H9 (cell line): ENCODE results near the gene PAM. TPM values are rescaled to one million over a fixed set of nuclear protein-coding genes. Genes with fewer than 3 reads are reported as not detected.

Experiments used
- DNase-seq: peaks from one replicate; pipeline ENCODE4 v3.0.0-alpha.2; 2017
- H2AFZ ChIP-seq: one replicate; pipeline ENCODE4 v1.6.1; 2013; ENCODE audit warnings: mild to moderate bottlenecking, low read length, control low read depth, moderate library complexity
- H2AK5ac ChIP-seq: 2 replicates; pipeline ENCODE4 v1.6.1; 2013; ENCODE audit warnings: low read length, control low read depth, mixed read lengths; ENCODE audit not compliant: insufficient read length
- H2BK120ac ChIP-seq: one replicate; pipeline ENCODE4 v1.6.1; 2013; ENCODE audit warnings: low read depth, mild to moderate bottlenecking, low read length, control low read depth, inconsistent platforms; ENCODE audit not compliant: poor library complexity, severe bottlenecking
- H2BK12ac ChIP-seq: 2 replicates; pipeline ENCODE4 v1.6.1; 2013; ENCODE audit warnings: low read length, control low read depth, mixed read lengths, low read depth; ENCODE audit not compliant: insufficient read length
- H2BK15ac ChIP-seq: 2 replicates; pipeline ENCODE4 v1.6.1; 2013; ENCODE audit warnings: low read depth, low read length, control low read depth
- H2BK20ac ChIP-seq: one replicate; pipeline ENCODE4 v1.6.1; 2013; ENCODE audit warnings: low read depth, mild to moderate bottlenecking, low read length, control low read depth, inconsistent platforms; ENCODE audit not compliant: poor library complexity, severe bottlenecking
- H2BK5ac ChIP-seq: 2 replicates; pipeline ENCODE4 v1.6.1; 2013; ENCODE audit warnings: low read length, control low read depth, mixed read lengths; ENCODE audit not compliant: insufficient read length
- H3K14ac ChIP-seq: 2 replicates; pipeline ENCODE4 v1.6.1; 2013; ENCODE audit warnings: low read length, control low read depth; ENCODE audit not compliant: insufficient read depth
- H3K18ac ChIP-seq: 2 replicates; pipeline ENCODE4 v1.6.1; 2013; ENCODE audit warnings: low read depth, mild to moderate bottlenecking, mixed read lengths, low read length, control low read depth; ENCODE audit not compliant: insufficient read length
- H3K23ac ChIP-seq: 2 replicates; pipeline ENCODE4 v1.6.1; 2013; ENCODE audit warnings: low read length, control low read depth, mixed read lengths, low read depth; ENCODE audit not compliant: insufficient read length
- H3K23me2 ChIP-seq: 2 replicates; pipeline ENCODE4 v1.6.1; 2013; ENCODE audit warnings: low read depth, mild to moderate bottlenecking, mixed read lengths, low read length, control low read depth; ENCODE audit not compliant: insufficient read length, poor library complexity, severe bottlenecking
- H3K27ac ChIP-seq: 2 replicates; pipeline ENCODE4 v1.5.1; 2013; ENCODE audit warnings: low read length, control low read depth, mixed read lengths, low read depth; ENCODE audit not compliant: insufficient read length
- H3K27me3 ChIP-seq: 2 replicates; pipeline ENCODE4 v1.6.1; 2013; ENCODE audit warnings: low read length, control low read depth, inconsistent platforms; ENCODE audit not compliant: insufficient read depth
- H3K4ac ChIP-seq: 2 replicates; pipeline ENCODE4 v1.6.1; 2013; ENCODE audit warnings: low read depth, mild to moderate bottlenecking, control low read depth, inconsistent platforms, low read length, moderate library complexity
- H3K4me1 ChIP-seq: 2 replicates; pipeline ENCODE4 v1.6.1; 2013; ENCODE audit warnings: low read length, control low read depth, inconsistent platforms; ENCODE audit not compliant: insufficient read depth
- H3K4me2 ChIP-seq: 2 replicates; pipeline ENCODE4 v1.6.1; 2013; ENCODE audit warnings: low read length, control low read depth, mixed read lengths; ENCODE audit not compliant: insufficient read length, insufficient read depth
- H3K56ac ChIP-seq: 2 replicates; pipeline ENCODE4 v1.6.1; 2013; ENCODE audit warnings: low read depth, mild to moderate bottlenecking, mixed read lengths, low read length, control low read depth; ENCODE audit not compliant: insufficient read length
- H3K79me1 ChIP-seq: 2 replicates; pipeline ENCODE4 v1.6.1; 2013; ENCODE audit warnings: low read depth, mild to moderate bottlenecking, moderate library complexity, low read length, control low read depth, inconsistent platforms; ENCODE audit not compliant: insufficient read depth, poor library complexity, severe bottlenecking
- H3K79me2 ChIP-seq: 2 replicates; pipeline ENCODE4 v1.6.1; 2013; ENCODE audit warnings: low read length, control low read depth, inconsistent platforms; ENCODE audit not compliant: insufficient read depth
- H3K9ac ChIP-seq: 2 replicates; pipeline ENCODE4 v1.6.1; 2013; ENCODE audit warnings: low read length, control low read depth, mixed read lengths; ENCODE audit not compliant: insufficient read length; ENCODE audit errors: extremely low read depth
- H3K9me3 ChIP-seq: one replicate; pipeline ENCODE4 v1.6.1; 2013; ENCODE audit warnings: low read depth, low read length, inconsistent platforms; ENCODE audit not compliant: control insufficient read depth
- H3T11ph ChIP-seq: one replicate; pipeline ENCODE4 v1.6.1; 2013; ENCODE audit warnings: mild to moderate bottlenecking, low read length, control low read depth, inconsistent platforms
- H4K20me1 ChIP-seq: one replicate; pipeline ENCODE4 v1.6.1; 2013; ENCODE audit not compliant: control insufficient read depth, insufficient read length, insufficient read depth
- H4K5ac ChIP-seq: 2 replicates; pipeline ENCODE4 v1.6.1; 2013; ENCODE audit warnings: low read depth, mild to moderate bottlenecking, mixed read lengths, low read length, control low read depth; ENCODE audit not compliant: insufficient read length
- H4K8ac ChIP-seq: replicated peaks from 2 replicates; pipeline ENCODE4 v1.6.1; 2013; ENCODE audit warnings: low read length, control low read depth, mixed read lengths, low read depth; ENCODE audit not compliant: insufficient read length
- H4K91ac ChIP-seq: 2 replicates; pipeline ENCODE4 v1.6.1; 2013; ENCODE audit warnings: low read depth, mild to moderate bottlenecking, moderate library complexity, mixed read lengths, low read length, control low read depth; ENCODE audit not compliant: insufficient read length
- H3K27ac Mint-ChIP-seq, 3 experiments: 2 replicates in 2 of 3; 3 replicates in 1 of 3; pipeline ENCODE4 v1.8.0; 2020 to 2021; ENCODE audit warnings: mixed read lengths in 3 of 3, mild to moderate bottlenecking in 1 of 3, moderate library complexity in 1 of 3
- H3K27me3 Mint-ChIP-seq: 2 replicates; pipeline ENCODE4 v1.8.0; 2021; ENCODE audit warnings: low read depth, mild to moderate bottlenecking, moderate library complexity, mixed read lengths
- H3K36me3 Mint-ChIP-seq, 3 experiments: 2 replicates in 2 of 3; 3 replicates in 1 of 3; pipeline ENCODE4 v1.8.0; 2020 to 2021; ENCODE audit warnings: low read depth in 3 of 3, mixed read lengths in 3 of 3; ENCODE audit not compliant: insufficient read depth in 1 of 3
- H3K4me1 Mint-ChIP-seq, 2 experiments: 2 replicates each; pipeline ENCODE4 v1.8.0; 2020; ENCODE audit warnings: mixed read lengths in 2 of 2
- H3K4me3 Mint-ChIP-seq, 2 experiments: 2 replicates in 1 of 2; 3 replicates in 1 of 2; pipeline ENCODE4 v1.8.0; 2020 to 2021; ENCODE audit warnings: mild to moderate bottlenecking in 2 of 2, mixed read lengths in 2 of 2, moderate library complexity in 1 of 2
- H3K9me3 Mint-ChIP-seq, 2 experiments: 2 replicates in 1 of 2; 3 replicates in 1 of 2; pipeline ENCODE4 v1.8.0; 2020; ENCODE audit warnings: mild to moderate bottlenecking in 2 of 2, mixed read lengths in 2 of 2, moderate library complexity in 1 of 2
- CTCF ChIP-seq: fragments of 200-600 bp; sonication (generic); conservative IDR thresholded peaks from 3 replicates; pipeline ENCODE4 v1.8.0; 2021; ENCODE audit warnings: antibody characterized with exemption, mild to moderate bottlenecking
- WGBS: extraction: QIAGEN DNeasy Blood & Tissue Kit; methylation state at CpG from one replicate; pipeline ENCODE4 v1.1.7; 2013; ENCODE audit warnings: missing lambda C conversion rate, low lambda C conversion rate, mixed read lengths; ENCODE audit not compliant: insufficient read length; ENCODE audit errors: extremely low coverage; 5-methylcytosine and 5-hydroxymethylcytosine counted together
- total RNA-seq: library from RNA; stranded (reverse); gene quantifications from 2 replicates; pipeline ENCODE4 v1.2.1, GENCODE V29; 2021

The PAM gene
- total RNA-seq, 1 experiment from 2014 or later, result 31.5 TPM

GRCh38 chr5:102941111-102941510 is 186.0 kb downstream of the PAM start:
- H2BK15ac ChIP-seq, result no peak overlapping the region
- no peak overlapping the region for H2BK12ac ChIP-seq
- Mint-ChIP-seq H3K9me3 (no peaks in the 10 kb centered on the region), H3K4me1 (peaks cover 0 to 4% of the 10 kb centered on the region in 2 experiments; a peak in 1 of 4 replicates), H3K4me3 (no peak overlapping the region), H3K36me3 (no peaks in the 10 kb centered on the region), H3K27ac (0 out of 7 replicates have a peak overlapping the region, but pooled peaks of 1 of the 3 experiments have one; percentile 4), H3K27me3 (no peaks in the 10 kb centered on the region)
- H3K79me1 ChIP-seq, result no peaks in the 10 kb centered on the region
- no peak overlapping the region for H3K27ac ChIP-seq
- H3K9ac ChIP-seq, result no peak overlapping the region
- no peak overlapping the region for H3K4me2 ChIP-seq
- no peak overlapping the region for H4K91ac ChIP-seq
- no peaks in the 10 kb centered on the region for H4K20me1 ChIP-seq
- no peak overlapping the region for H3K56ac ChIP-seq
- no CpG with 5 or more reads among the region's 5 CpGs for WGBS
- no peak overlapping the region for H3K14ac ChIP-seq
- no peaks in the 10 kb centered on the region for H3K4me1 ChIP-seq
- H3K27me3 ChIP-seq, result no peaks in the 10 kb centered on the region
- no peak overlapping the region for H2AK5ac ChIP-seq
- H3K4ac ChIP-seq, result no peak overlapping the region
- H2BK20ac ChIP-seq, result no peak overlapping the region
- H2AFZ ChIP-seq, result no peak overlapping the region
- no peak overlapping the region for H4K5ac ChIP-seq
- H4K8ac ChIP-seq, result no peak overlapping the region
- no peak overlapping the region for H3K18ac ChIP-seq
- no peak for TF ChIP-seq CTCF
- H3K79me2 ChIP-seq, result no peaks in the 10 kb centered on the region
- no peak overlapping the region for H3K23ac ChIP-seq
- H3T11ph ChIP-seq, result no peak overlapping the region
- H2BK5ac ChIP-seq, result no peak overlapping the region
- H3K23me2 ChIP-seq, result no peaks in the 10 kb centered on the region
- H3K9me3 ChIP-seq, result no peaks in the 10 kb centered on the region
- no peak for DNase-seq
- H2BK120ac ChIP-seq, result no peak overlapping the region
